Neural crest cell (in vitro differentiated cells): Measurements from ENCODE around the gene TMEM255B. TPM values are rescaled to one million over a fixed set of nuclear protein-coding genes. Genes with fewer than 3 reads are reported as not detected.

Experiments used
- DNase-seq: peaks from one replicate; pipeline ENCODE4 v3.0.0; 2021; ENCODE audit warnings: low read depth, mixed read lengths, low spot score
- H3K27ac Mint-ChIP-seq: one replicate; pipeline ENCODE4 v1.8.0; 2021; ENCODE audit warnings: mild to moderate bottlenecking, mixed read lengths; ENCODE audit not compliant: unreplicated experiment
- H3K27me3 Mint-ChIP-seq: 2 replicates; pipeline ENCODE4 v1.8.0; 2021; ENCODE audit warnings: low read depth, mild to moderate bottlenecking, mixed read lengths
- H3K36me3 Mint-ChIP-seq: 2 replicates; pipeline ENCODE4 v1.8.0; 2021; ENCODE audit warnings: low read depth, mild to moderate bottlenecking, mixed read lengths
- H3K4me1 Mint-ChIP-seq: 2 replicates; pipeline ENCODE4 v1.8.0; 2021; ENCODE audit warnings: mixed read lengths
- H3K4me3 Mint-ChIP-seq: one replicate; pipeline ENCODE4 v1.8.0; 2021; ENCODE audit warnings: mild to moderate bottlenecking, mixed read lengths
- H3K9me3 Mint-ChIP-seq: 2 replicates; pipeline ENCODE4 v1.8.0; 2021; ENCODE audit warnings: mixed read lengths
- total RNA-seq: library from RNA; stranded (reverse); gene quantifications from 2 replicates; pipeline ENCODE4 v1.2.1, GENCODE V29; 2021
- TF ChIP-seq, protein P1 (sequence below): fragments of 200-600 bp; sonication (generic); conservative IDR thresholded peaks from 2 replicates; pipeline ENCODE4 v1.5.0; 2021; ENCODE audit warnings: antibody characterized with exemption, mild to moderate bottlenecking

The TMEM255B gene
- total RNA-seq, 1 donor from 2014 or later: 2.4 TPM

DNA sequence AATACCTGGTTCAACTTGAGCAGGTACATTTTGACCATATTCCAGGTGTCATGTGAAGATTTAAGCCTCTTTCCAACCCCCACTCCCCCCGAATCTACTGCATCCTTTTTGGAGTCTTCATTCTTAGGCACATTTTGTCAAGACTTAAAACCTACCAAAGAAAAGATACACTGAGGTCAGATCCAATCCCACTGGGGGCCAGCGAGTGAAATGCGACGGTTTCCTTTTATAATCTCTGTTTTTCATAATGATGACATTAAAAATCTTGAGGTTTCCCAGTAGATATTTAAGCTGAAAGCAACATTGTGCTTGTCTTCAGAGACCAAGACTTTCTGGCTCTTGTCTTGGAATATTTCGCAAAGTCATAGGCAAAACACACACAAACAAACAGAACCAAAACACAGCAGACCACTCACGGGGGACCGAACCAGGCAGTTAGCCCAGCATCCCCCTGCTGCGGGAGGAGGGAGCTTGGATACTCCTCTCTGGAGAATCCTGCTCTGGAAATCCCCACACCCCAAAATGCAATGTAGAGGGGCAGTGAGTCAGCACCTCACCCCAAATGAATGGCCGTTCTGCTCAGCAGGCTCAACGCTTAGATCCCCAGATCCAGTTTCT is 105.4 kb downstream of the TMEM255B start:
- H3K36me3 Mint-ChIP-seq: peaks cover 2% of the 10 kb centered on the region
- H3K4me3 Mint-ChIP-seq: peak overlapping the region; percentile 78
- peaks cover 42% of the 10 kb centered on the region for H3K4me1 Mint-ChIP-seq
- H3K27ac Mint-ChIP-seq: no peak overlapping the region
- no peak for DNase-seq
- TF ChIP-seq, protein P1, sequence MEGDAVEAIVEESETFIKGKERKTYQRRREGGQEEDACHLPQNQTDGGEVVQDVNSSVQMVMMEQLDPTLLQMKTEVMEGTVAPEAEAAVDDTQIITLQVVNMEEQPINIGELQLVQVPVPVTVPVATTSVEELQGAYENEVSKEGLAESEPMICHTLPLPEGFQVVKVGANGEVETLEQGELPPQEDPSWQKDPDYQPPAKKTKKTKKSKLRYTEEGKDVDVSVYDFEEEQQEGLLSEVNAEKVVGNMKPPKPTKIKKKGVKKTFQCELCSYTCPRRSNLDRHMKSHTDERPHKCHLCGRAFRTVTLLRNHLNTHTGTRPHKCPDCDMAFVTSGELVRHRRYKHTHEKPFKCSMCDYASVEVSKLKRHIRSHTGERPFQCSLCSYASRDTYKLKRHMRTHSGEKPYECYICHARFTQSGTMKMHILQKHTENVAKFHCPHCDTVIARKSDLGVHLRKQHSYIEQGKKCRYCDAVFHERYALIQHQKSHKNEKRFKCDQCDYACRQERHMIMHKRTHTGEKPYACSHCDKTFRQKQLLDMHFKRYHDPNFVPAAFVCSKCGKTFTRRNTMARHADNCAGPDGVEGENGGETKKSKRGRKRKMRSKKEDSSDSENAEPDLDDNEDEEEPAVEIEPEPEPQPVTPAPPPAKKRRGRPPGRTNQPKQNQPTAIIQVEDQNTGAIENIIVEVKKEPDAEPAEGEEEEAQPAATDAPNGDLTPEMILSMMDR: no peak
- H3K9me3 Mint-ChIP-seq: peaks cover 1% of the 10 kb centered on the region
- peaks cover 58% of the 10 kb centered on the region for H3K27me3 Mint-ChIP-seq

- peaks cover 34% of the 10 kb centered on the region for H3K4me1 Mint-ChIP-seq
- TF ChIP-seq, protein P1: no peak
- H3K36me3 Mint-ChIP-seq: no peaks in the 10 kb centered on the region
- no peak overlapping the region for H3K27ac Mint-ChIP-seq
- H3K4me3 Mint-ChIP-seq: peak overlapping the region; percentile 81
- no peaks in the 10 kb centered on the region for H3K9me3 Mint-ChIP-seq
- DNase-seq: no peak
- peaks cover 51% of the 10 kb centered on the region for H3K27me3 Mint-ChIP-seq
Observed at GRCh38 chr13:113865427-113865826, 106.4 kb downstream of the TMEM255B start.

Other genes starting within 250 kb of the TMEM255B start
- gene TFDP1, start 174.5 kb upstream of the TMEM255B start, total RNA-seq: 105 and 108 TPM in 2 replicates
- not detected in 2 replicates for gene ATP4B, start 101.0 kb upstream of the TMEM255B start, total RNA-seq
- 0.77 and 1.5 TPM in 2 replicates for gene GRK1, start 92.0 kb upstream of the TMEM255B start, total RNA-seq
- gene GAS6, start 104.8 kb downstream of the TMEM255B start, total RNA-seq: 7.7 and 9.0 TPM in 2 replicates
- gene C13orf46, start 214.8 kb downstream of the TMEM255B start, total RNA-seq: 0.66 and 1.9 TPM in 2 replicates